NB4 (cell line): ENCODE data around the gene BRF1.
A peak's percentile ranks its signal among the peaks of the same experiment; 100 is the strongest.

Experiments used
- DNase-seq: peaks from one replicate; pipeline ENCODE4 v3.0.0; 2010; ENCODE audit warnings: low read depth
- H3K4me3 ChIP-seq: one replicate; pipeline ENCODE4 v1.5.1; 2011; ENCODE audit warnings: mild to moderate bottlenecking, low read depth, low read length, moderate library complexity
- CTCF ChIP-seq: IDR thresholded peaks from one replicate; pipeline ENCODE4 v1.5.1; 2012; ENCODE audit warnings: low read depth, low read length
- MAX ChIP-seq: IDR thresholded peaks from 2 replicates; pipeline ENCODE4 v1.6.1; 2011; ENCODE audit warnings: low read depth, low read length
- MYC ChIP-seq: IDR thresholded peaks from 2 replicates; pipeline ENCODE4 v1.6.1; 2011; ENCODE audit warnings: low read depth, low read length
- POLR2A ChIP-seq: IDR thresholded peaks from 2 replicates; pipeline ENCODE4 v1.6.1; 2011; ENCODE audit warnings: mild to moderate bottlenecking; ENCODE audit not compliant: insufficient read length; ENCODE audit errors: extremely low read depth

Gene BRF1

GRCh38 chr14:105209091-105209490 lies 91.7 kb downstream of the BRF1 start:
- no peak overlapping the region for H3K4me3 ChIP-seq
- no peak for DNase-seq
- TF ChIP-seq POLR2A (no peak), MYC (no peak), CTCF (no peak), MAX (no peak)

GRCh38 chr14:105208738-105209075 lies 92.1 kb downstream of the BRF1 start:
- DNase-seq, result no peak
- H3K4me3 ChIP-seq, result no peak overlapping the region

GRCh38 chr14:105207996-105208737 lies 92.6 kb downstream of the BRF1 start:
- H3K4me3 ChIP-seq, result no peak overlapping the region
- TF ChIP-seq POLR2A (no peak), MYC (no peak), MAX (no peak), CTCF (no peak)
- no peak for DNase-seq

More at GRCh38 chr14:105208738-105209075, 92.1 kb downstream of the BRF1 start:
- no peak for TF ChIP-seq POLR2A
- TF ChIP-seq CTCF, result no peak
- no peak for TF ChIP-seq MAX
- no peak for TF ChIP-seq MYC

GRCh38 chr14:105207460-105207901 lies 93.3 kb downstream of the BRF1 start:
- peak; percentile 52 for DNase-seq
- no peak overlapping the region for H3K4me3 ChIP-seq
- TF ChIP-seq MAX (no peak), CTCF (peak; percentile 24), MYC (no peak), POLR2A (no peak)

- DNase-seq, result no peak
Observed at GRCh38 chr14:105206873-105207272, 93.9 kb downstream of the BRF1 start.

More at GRCh38 chr14:105206873-105207272, 93.9 kb downstream of the BRF1 start:
- TF ChIP-seq POLR2A (no peak), MYC (no peak), CTCF (no peak), MAX (no peak)
- no peak overlapping the region for H3K4me3 ChIP-seq
